Astrocyte (in vitro differentiated cells and primary cell): Measurements from ENCODE around the gene SOCS4. TPM values are rescaled to one million over a fixed set of nuclear protein-coding genes. Genes with fewer than 3 reads are reported as not detected.

ENCODE experiments used
- DNase-seq: peaks from one replicate; pipeline ENCODE4 v3.0.0-alpha.2; 2010; ENCODE audit warnings: low read depth
- FAIRE-seq: peaks from 2 replicates; lab custom pipeline; 2011; peaks lifted over from hg19 to GRCh38; lab: Jason Lieb, UNC
- H2AFZ ChIP-seq: 2 replicates; pipeline ENCODE4 v1.6.0; 2012; ENCODE audit warnings: low read depth, low read length, inconsistent platforms
- H3K27ac ChIP-seq: 2 replicates; pipeline ENCODE4 v1.5.1; 2011; ENCODE audit warnings: low read depth, low read length, inconsistent platforms
- H3K27me3 ChIP-seq: 2 replicates; pipeline ENCODE4 v1.6.0; 2011; ENCODE audit warnings: low read length, inconsistent platforms; ENCODE audit not compliant: insufficient read depth
- H3K36me3 ChIP-seq: 2 replicates; pipeline ENCODE4 v1.5.1; 2011; ENCODE audit warnings: low read length, inconsistent platforms; ENCODE audit not compliant: insufficient read depth
- H3K4me1 ChIP-seq: 2 replicates; pipeline ENCODE4 v1.5.1; 2011; ENCODE audit warnings: low read length, inconsistent platforms; ENCODE audit not compliant: insufficient read depth
- H3K4me2 ChIP-seq: 2 replicates; pipeline ENCODE4 v1.6.0; 2012; ENCODE audit warnings: low read length, inconsistent platforms
- H3K4me3 ChIP-seq: 2 replicates; pipeline ENCODE4 v1.5.1; 2011; ENCODE audit warnings: low read depth, mild to moderate bottlenecking, low read length, inconsistent platforms; ENCODE audit not compliant: insufficient read depth
- H3K79me2 ChIP-seq: 2 replicates; pipeline ENCODE4 v1.6.0; 2012; ENCODE audit warnings: mild to moderate bottlenecking, low read length, inconsistent platforms; ENCODE audit not compliant: insufficient read depth
- H3K9ac ChIP-seq: 2 replicates; pipeline ENCODE4 v1.6.0; 2012; ENCODE audit warnings: mild to moderate bottlenecking, low read length, inconsistent platforms
- H3K9me3 ChIP-seq: 2 replicates; pipeline ENCODE4 v1.5.1; 2012; ENCODE audit warnings: low read depth, mild to moderate bottlenecking, low read length, inconsistent platforms; ENCODE audit not compliant: insufficient read depth
- H4K20me1 ChIP-seq: 2 replicates; pipeline ENCODE4 v1.6.0; 2012; ENCODE audit warnings: low read length, inconsistent platforms; ENCODE audit not compliant: insufficient read depth
- H3K27ac Mint-ChIP-seq: one replicate; pipeline ENCODE4 v1.8.0; 2021; ENCODE audit warnings: mild to moderate bottlenecking, mixed read lengths; ENCODE audit not compliant: unreplicated experiment
- H3K27me3 Mint-ChIP-seq: one replicate; pipeline ENCODE4 v1.8.0; 2021; ENCODE audit warnings: low read depth, mixed read lengths; ENCODE audit not compliant: unreplicated experiment
- H3K36me3 Mint-ChIP-seq: one replicate; pipeline ENCODE4 v1.8.0; 2021; ENCODE audit warnings: low read depth, mixed read lengths; ENCODE audit not compliant: unreplicated experiment
- H3K4me1 Mint-ChIP-seq: one replicate; pipeline ENCODE4 v1.8.0; 2021; ENCODE audit warnings: low read depth, mixed read lengths; ENCODE audit not compliant: unreplicated experiment
- H3K4me3 Mint-ChIP-seq: one replicate; pipeline ENCODE4 v1.8.0; 2021; ENCODE audit warnings: mild to moderate bottlenecking, moderate library complexity, mixed read lengths; ENCODE audit not compliant: unreplicated experiment
- H3K9me3 Mint-ChIP-seq: one replicate; pipeline ENCODE4 v1.8.0; 2021; ENCODE audit warnings: mild to moderate bottlenecking, mixed read lengths; ENCODE audit not compliant: unreplicated experiment
- CTCF ChIP-seq: IDR thresholded peaks from 2 replicates; pipeline ENCODE4 v1.5.1; 2011; ENCODE audit warnings: low read depth, mild to moderate bottlenecking, inconsistent platforms, low read length, moderate library complexity; ENCODE audit not compliant: insufficient read depth
- EZH2 ChIP-seq: IDR thresholded peaks from 2 replicates; pipeline ENCODE4 v1.6.1; 2012; ENCODE audit warnings: mild to moderate bottlenecking, low read length, inconsistent platforms; ENCODE audit not compliant: insufficient read depth
- total RNA-seq: library from RNA; stranded (reverse); gene quantifications from 2 replicates; pipeline ENCODE4 v1.2.1, GENCODE V29; 2021

Gene SOCS4
- total RNA-seq, 1 donor from 2014 or later = 30.5 TPM

GRCh38 chr14:55038708-55039107 is 11.7 kb downstream of the SOCS4 start:
- Mint-ChIP-seq H3K4me3 (no peak overlapping the region), H3K9me3 (no peaks in the 10 kb centered on the region), H3K27me3 (no peaks in the 10 kb centered on the region), H3K36me3 (peaks cover 18% of the 10 kb centered on the region), H3K4me1 (no peaks in the 10 kb centered on the region), H3K27ac (no peak overlapping the region)
- no peak overlapping the region for H3K9ac ChIP-seq
- H3K4me3 ChIP-seq = no peak overlapping the region
- H2AFZ ChIP-seq = no peak overlapping the region
- peaks cover 32% of the 10 kb centered on the region for H4K20me1 ChIP-seq
- TF ChIP-seq EZH2 (no peak), CTCF (no peak)
- peaks cover 61% of the 10 kb centered on the region for H3K79me2 ChIP-seq
- H3K4me2 ChIP-seq = no peak overlapping the region
- peaks cover 10% of the 10 kb centered on the region for H3K36me3 ChIP-seq
- FAIRE-seq (no peak), DNase-seq (no peak)
- H3K27ac ChIP-seq = no peak overlapping the region
- no peaks in the 10 kb centered on the region for H3K27me3 ChIP-seq
- no peaks in the 10 kb centered on the region for H3K9me3 ChIP-seq
- no peaks in the 10 kb centered on the region for H3K4me1 ChIP-seq

GRCh38 chr14:55043528-55043927 is 16.5 kb downstream of the SOCS4 start:
- no peak overlapping the region for H2AFZ ChIP-seq
- Mint-ChIP-seq H3K4me3 (no peak overlapping the region), H3K4me1 (no peaks in the 10 kb centered on the region), H3K9me3 (no peaks in the 10 kb centered on the region), H3K27ac (no peak overlapping the region), H3K36me3 (peaks cover 6% of the 10 kb centered on the region), H3K27me3 (no peaks in the 10 kb centered on the region)
- no peak overlapping the region for H3K9ac ChIP-seq
- DNase-seq (no peak), FAIRE-seq (peak; percentile 73)
- H3K27me3 ChIP-seq = no peaks in the 10 kb centered on the region
- H3K4me1 ChIP-seq = no peaks in the 10 kb centered on the region
- peaks cover 18% of the 10 kb centered on the region for H4K20me1 ChIP-seq
- H3K79me2 ChIP-seq = peaks cover 36% of the 10 kb centered on the region
- TF ChIP-seq EZH2 (no peak), CTCF (no peak)
- H3K4me2 ChIP-seq = no peak overlapping the region
- no peaks in the 10 kb centered on the region for H3K9me3 ChIP-seq
- H3K27ac ChIP-seq = no peak overlapping the region
- H3K36me3 ChIP-seq = peaks cover 12% of the 10 kb centered on the region
- no peak overlapping the region for H3K4me3 ChIP-seq

- no peak overlapping the region for H3K4me2 ChIP-seq
- no peak for FAIRE-seq
- H4K20me1 ChIP-seq = peaks cover 5% of the 10 kb centered on the region
- H3K4me1 Mint-ChIP-seq = no peaks in the 10 kb centered on the region
- H3K9me3 Mint-ChIP-seq = no peaks in the 10 kb centered on the region
- H3K27ac Mint-ChIP-seq = no peak overlapping the region
- no peaks in the 10 kb centered on the region for H3K9me3 ChIP-seq
- H3K4me1 ChIP-seq = no peaks in the 10 kb centered on the region
- no peak overlapping the region for H3K4me3 ChIP-seq
- peaks cover 12% of the 10 kb centered on the region for H3K36me3 ChIP-seq
- no peak for TF ChIP-seq EZH2
- TF ChIP-seq CTCF = no peak
- H3K9ac ChIP-seq = no peak overlapping the region
- no peak overlapping the region for H3K4me3 Mint-ChIP-seq
- no peak overlapping the region for H2AFZ ChIP-seq
- H3K79me2 ChIP-seq = peaks cover 21% of the 10 kb centered on the region
- no peaks in the 10 kb centered on the region for H3K27me3 ChIP-seq
- H3K27ac ChIP-seq = no peak overlapping the region
- H3K36me3 Mint-ChIP-seq = peaks cover 4% of the 10 kb centered on the region
- DNase-seq = no peak
- no peaks in the 10 kb centered on the region for H3K27me3 Mint-ChIP-seq
Observed at GRCh38 chr14:55045087-55045486, 18.1 kb downstream of the SOCS4 start.
